H9 (cell line): ENCODE measurements around the gene CERS6. TPM values are rescaled to one million over a fixed set of nuclear protein-coding genes. Genes with fewer than 3 reads are reported as not detected.

Source experiments
- DNase-seq: peaks from one replicate; pipeline ENCODE4 v3.0.0-alpha.2; 2017
- H2AFZ ChIP-seq: one replicate; pipeline ENCODE4 v1.6.1; 2013; ENCODE audit warnings: mild to moderate bottlenecking, low read length, control low read depth, moderate library complexity
- H2AK5ac ChIP-seq: 2 replicates; pipeline ENCODE4 v1.6.1; 2013; ENCODE audit warnings: low read length, control low read depth, mixed read lengths; ENCODE audit not compliant: insufficient read length
- H2BK120ac ChIP-seq: one replicate; pipeline ENCODE4 v1.6.1; 2013; ENCODE audit warnings: low read depth, mild to moderate bottlenecking, low read length, control low read depth, inconsistent platforms; ENCODE audit not compliant: poor library complexity, severe bottlenecking
- H2BK12ac ChIP-seq: 2 replicates; pipeline ENCODE4 v1.6.1; 2013; ENCODE audit warnings: low read length, control low read depth, mixed read lengths, low read depth; ENCODE audit not compliant: insufficient read length
- H2BK15ac ChIP-seq: 2 replicates; pipeline ENCODE4 v1.6.1; 2013; ENCODE audit warnings: low read depth, low read length, control low read depth
- H2BK20ac ChIP-seq: one replicate; pipeline ENCODE4 v1.6.1; 2013; ENCODE audit warnings: low read depth, mild to moderate bottlenecking, low read length, control low read depth, inconsistent platforms; ENCODE audit not compliant: poor library complexity, severe bottlenecking
- H2BK5ac ChIP-seq: 2 replicates; pipeline ENCODE4 v1.6.1; 2013; ENCODE audit warnings: low read length, control low read depth, mixed read lengths; ENCODE audit not compliant: insufficient read length
- H3K14ac ChIP-seq: 2 replicates; pipeline ENCODE4 v1.6.1; 2013; ENCODE audit warnings: low read length, control low read depth; ENCODE audit not compliant: insufficient read depth
- H3K18ac ChIP-seq: 2 replicates; pipeline ENCODE4 v1.6.1; 2013; ENCODE audit warnings: low read depth, mild to moderate bottlenecking, mixed read lengths, low read length, control low read depth; ENCODE audit not compliant: insufficient read length
- H3K23ac ChIP-seq: 2 replicates; pipeline ENCODE4 v1.6.1; 2013; ENCODE audit warnings: low read length, control low read depth, mixed read lengths, low read depth; ENCODE audit not compliant: insufficient read length
- H3K23me2 ChIP-seq: 2 replicates; pipeline ENCODE4 v1.6.1; 2013; ENCODE audit warnings: low read depth, mild to moderate bottlenecking, mixed read lengths, low read length, control low read depth; ENCODE audit not compliant: insufficient read length, poor library complexity, severe bottlenecking
- H3K27ac ChIP-seq: 2 replicates; pipeline ENCODE4 v1.5.1; 2013; ENCODE audit warnings: low read length, control low read depth, mixed read lengths, low read depth; ENCODE audit not compliant: insufficient read length
- H3K27me3 ChIP-seq: 2 replicates; pipeline ENCODE4 v1.6.1; 2013; ENCODE audit warnings: low read length, control low read depth, inconsistent platforms; ENCODE audit not compliant: insufficient read depth
- H3K4ac ChIP-seq: 2 replicates; pipeline ENCODE4 v1.6.1; 2013; ENCODE audit warnings: low read depth, mild to moderate bottlenecking, control low read depth, inconsistent platforms, low read length, moderate library complexity
- H3K4me1 ChIP-seq: 2 replicates; pipeline ENCODE4 v1.6.1; 2013; ENCODE audit warnings: low read length, control low read depth, inconsistent platforms; ENCODE audit not compliant: insufficient read depth
- H3K4me2 ChIP-seq: 2 replicates; pipeline ENCODE4 v1.6.1; 2013; ENCODE audit warnings: low read length, control low read depth, mixed read lengths; ENCODE audit not compliant: insufficient read length, insufficient read depth
- H3K56ac ChIP-seq: 2 replicates; pipeline ENCODE4 v1.6.1; 2013; ENCODE audit warnings: low read depth, mild to moderate bottlenecking, mixed read lengths, low read length, control low read depth; ENCODE audit not compliant: insufficient read length
- H3K79me1 ChIP-seq: 2 replicates; pipeline ENCODE4 v1.6.1; 2013; ENCODE audit warnings: low read depth, mild to moderate bottlenecking, moderate library complexity, low read length, control low read depth, inconsistent platforms; ENCODE audit not compliant: insufficient read depth, poor library complexity, severe bottlenecking
- H3K79me2 ChIP-seq: 2 replicates; pipeline ENCODE4 v1.6.1; 2013; ENCODE audit warnings: low read length, control low read depth, inconsistent platforms; ENCODE audit not compliant: insufficient read depth
- H3K9ac ChIP-seq: 2 replicates; pipeline ENCODE4 v1.6.1; 2013; ENCODE audit warnings: low read length, control low read depth, mixed read lengths; ENCODE audit not compliant: insufficient read length; ENCODE audit errors: extremely low read depth
- H3K9me3 ChIP-seq: one replicate; pipeline ENCODE4 v1.6.1; 2013; ENCODE audit warnings: low read depth, low read length, inconsistent platforms; ENCODE audit not compliant: control insufficient read depth
- H3T11ph ChIP-seq: one replicate; pipeline ENCODE4 v1.6.1; 2013; ENCODE audit warnings: mild to moderate bottlenecking, low read length, control low read depth, inconsistent platforms
- H4K20me1 ChIP-seq: one replicate; pipeline ENCODE4 v1.6.1; 2013; ENCODE audit not compliant: control insufficient read depth, insufficient read length, insufficient read depth
- H4K5ac ChIP-seq: 2 replicates; pipeline ENCODE4 v1.6.1; 2013; ENCODE audit warnings: low read depth, mild to moderate bottlenecking, mixed read lengths, low read length, control low read depth; ENCODE audit not compliant: insufficient read length
- H4K8ac ChIP-seq: replicated peaks from 2 replicates; pipeline ENCODE4 v1.6.1; 2013; ENCODE audit warnings: low read length, control low read depth, mixed read lengths, low read depth; ENCODE audit not compliant: insufficient read length
- H4K91ac ChIP-seq: 2 replicates; pipeline ENCODE4 v1.6.1; 2013; ENCODE audit warnings: low read depth, mild to moderate bottlenecking, moderate library complexity, mixed read lengths, low read length, control low read depth; ENCODE audit not compliant: insufficient read length
- H3K27ac Mint-ChIP-seq, 3 experiments: 2 replicates in 2 of 3; 3 replicates in 1 of 3; pipeline ENCODE4 v1.8.0; 2020 to 2021; ENCODE audit warnings: mixed read lengths in 3 of 3, mild to moderate bottlenecking in 1 of 3, moderate library complexity in 1 of 3
- H3K27me3 Mint-ChIP-seq: 2 replicates; pipeline ENCODE4 v1.8.0; 2021; ENCODE audit warnings: low read depth, mild to moderate bottlenecking, moderate library complexity, mixed read lengths
- H3K36me3 Mint-ChIP-seq, 3 experiments: 2 replicates in 2 of 3; 3 replicates in 1 of 3; pipeline ENCODE4 v1.8.0; 2020 to 2021; ENCODE audit warnings: low read depth in 3 of 3, mixed read lengths in 3 of 3; ENCODE audit not compliant: insufficient read depth in 1 of 3
- H3K4me1 Mint-ChIP-seq, 2 experiments: 2 replicates each; pipeline ENCODE4 v1.8.0; 2020; ENCODE audit warnings: mixed read lengths in 2 of 2
- H3K4me3 Mint-ChIP-seq, 2 experiments: 2 replicates in 1 of 2; 3 replicates in 1 of 2; pipeline ENCODE4 v1.8.0; 2020 to 2021; ENCODE audit warnings: mild to moderate bottlenecking in 2 of 2, mixed read lengths in 2 of 2, moderate library complexity in 1 of 2
- H3K9me3 Mint-ChIP-seq, 2 experiments: 2 replicates in 1 of 2; 3 replicates in 1 of 2; pipeline ENCODE4 v1.8.0; 2020; ENCODE audit warnings: mild to moderate bottlenecking in 2 of 2, mixed read lengths in 2 of 2, moderate library complexity in 1 of 2
- CTCF ChIP-seq: fragments of 200-600 bp; sonication (generic); conservative IDR thresholded peaks from 3 replicates; pipeline ENCODE4 v1.8.0; 2021; ENCODE audit warnings: antibody characterized with exemption, mild to moderate bottlenecking
- WGBS: extraction: QIAGEN DNeasy Blood & Tissue Kit; methylation state at CpG from one replicate; pipeline ENCODE4 v1.1.7; 2013; ENCODE audit warnings: missing lambda C conversion rate, low lambda C conversion rate, mixed read lengths; ENCODE audit not compliant: insufficient read length; ENCODE audit errors: extremely low coverage; 5-methylcytosine and 5-hydroxymethylcytosine counted together
- total RNA-seq: library from RNA; stranded (reverse); gene quantifications from 2 replicates; pipeline ENCODE4 v1.2.1, GENCODE V29; 2021

The CERS6 gene
- total RNA-seq, 1 experiment from 2014 or later: 17.7 TPM

- no peak overlapping the region for H3K27ac ChIP-seq
- no peaks in the 10 kb centered on the region; the same call in 1 of the 2 replicates for H3K4me1 ChIP-seq
- H3K9me3 Mint-ChIP-seq: no peaks in the 10 kb centered on the region
- no peak overlapping the region for H3K9ac ChIP-seq
- no peak overlapping the region for H2BK20ac ChIP-seq
- H3K9me3 ChIP-seq: no peaks in the 10 kb centered on the region
- H2BK5ac ChIP-seq: no peak overlapping the region
- H3T11ph ChIP-seq: no peak overlapping the region
- H3K36me3 Mint-ChIP-seq: no peaks in the 10 kb centered on the region
- H3K79me1 ChIP-seq: no peaks in the 10 kb centered on the region
- no peak overlapping the region; a peak in 1 of 7 replicates for H3K27ac Mint-ChIP-seq
- no peak overlapping the region for H3K4me2 ChIP-seq
- no peak overlapping the region for H3K4ac ChIP-seq
- DNase-seq: no peak
- H4K8ac ChIP-seq: no peak overlapping the region
- no peaks in the 10 kb centered on the region; the same call in 1 of the 2 replicates for H3K27me3 Mint-ChIP-seq
- no CpG with 5 or more reads among the region's 3 CpGs for WGBS
- no peaks in the 10 kb centered on the region for H3K79me2 ChIP-seq
- H3K18ac ChIP-seq: no peak overlapping the region
- H2AFZ ChIP-seq: no peak overlapping the region
- no peak overlapping the region for H3K23ac ChIP-seq
- no peaks in the 10 kb centered on the region; a peak in 1 of 4 replicates for H3K4me1 Mint-ChIP-seq
- no peak overlapping the region for H2BK12ac ChIP-seq
- no peak overlapping the region for H3K56ac ChIP-seq
- H3K4me3 Mint-ChIP-seq: no peak overlapping the region
- H3K27me3 ChIP-seq: no peaks in the 10 kb centered on the region
- no peak for TF ChIP-seq CTCF
- H2BK120ac ChIP-seq: no peak overlapping the region
- no peaks in the 10 kb centered on the region for H4K20me1 ChIP-seq
- H4K5ac ChIP-seq: no peak overlapping the region
- no peak overlapping the region for H2AK5ac ChIP-seq
- H3K23me2 ChIP-seq: no peaks in the 10 kb centered on the region
- H3K14ac ChIP-seq: no peak overlapping the region
- H2BK15ac ChIP-seq: no peak overlapping the region
- H4K91ac ChIP-seq: no peak overlapping the region
These were observed 360.3 kb downstream of the CERS6 start for GRCh38 chr2:168816369-168816768.
